T-cell (primary cell): Measurements from ENCODE around the gene IGFBP4. TPM values are rescaled to one million over a fixed set of nuclear protein-coding genes. Genes with fewer than 3 reads are reported as not detected.

Experiments used
- ATAC-seq, 4 experiments: fragments of 200-7000 bp in 3 of 4; fragments of 150-1000 bp in 1 of 4; cut with Tn5 transposase; replicated peaks in 1 of 4; 1 replicate in 3 of 4; 2 replicates in 1 of 4; pipeline ENCODE4 v1.10.0; 2021; ENCODE audit warnings: moderate library complexity in 3 of 4, mild to moderate bottlenecking in 2 of 4, moderate number of reproducible peaks in 1 of 4
- CTCF ChIA-PET, 2 donors: fragments of 300-600 bp; sonication (Branson Sonifier 250); formaldehyde crosslinking; loops; one replicate each; lab custom pipeline; 2022; ENCODE audit warnings: antibody characterized with exemption in 2 of 2; lab: Charles Lee
- POLR2A ChIA-PET, 2 donors: fragments of 300-600 bp; sonication (Branson Sonifier 250); formaldehyde crosslinking; loops; one replicate each; lab custom pipeline; 2022; ENCODE audit warnings: antibody characterized with exemption in 2 of 2; lab: Charles Lee
- DNase-seq, 35 experiments: peaks; one replicate each; pipeline versions ENCODE4 v3.0.0 to v3.0.0-alpha.2; 2013 to 2023
- H3K27ac ChIP-seq: one replicate; pipeline ENCODE4 v1.5.1; 2013; ENCODE audit warnings: low read length
- H3K27me3 ChIP-seq, 2 experiments: replicated peaks in 1 of 2; 1 replicate in 1 of 2; 2 replicates in 1 of 2; pipeline versions ENCODE4 v1.6.1 to v1.7.0; 2013; ENCODE audit warnings: low read length in 1 of 2, mixed read lengths in 1 of 2; ENCODE audit not compliant: control insufficient read depth in 2 of 2, insufficient read depth in 2 of 2; ENCODE audit errors: extremely low read depth in 1 of 2
- H3K36me3 ChIP-seq, 2 donors: 1 replicate in 1 of 2; 2 replicates in 1 of 2; pipeline versions ENCODE4 v1.6.1 to v1.7.0; 2013; ENCODE audit warnings: low read length in 1 of 2; ENCODE audit not compliant: control insufficient read depth in 2 of 2, insufficient read depth in 1 of 2; ENCODE audit errors: extremely low read depth in 1 of 2
- H3K4me1 ChIP-seq, 2 experiments: 1 replicate in 1 of 2; 2 replicates in 1 of 2; pipeline versions ENCODE4 v1.6.1 to v1.7.0; 2013; ENCODE audit warnings: low read length in 2 of 2, mixed read lengths in 1 of 2; ENCODE audit not compliant: insufficient read depth in 2 of 2, control insufficient read depth in 1 of 2; ENCODE audit errors: extremely low read depth in 1 of 2
- H3K4me3 ChIP-seq, 2 donors: 1 replicate in 1 of 2; 2 replicates in 1 of 2; pipeline versions ENCODE4 v1.5.1 to v1.7.0; 2013; ENCODE audit warnings: mild to moderate bottlenecking in 2 of 2, low read length in 1 of 2, moderate library complexity in 1 of 2; ENCODE audit not compliant: control insufficient read depth in 1 of 2; ENCODE audit errors: extremely low read depth in 1 of 2
- H3K9me3 ChIP-seq: 2 replicates; pipeline ENCODE4 v1.7.0; 2013
- H3K27ac Mint-ChIP-seq, 2 donors: one replicate each; pipeline ENCODE4 v1.8.0; 2020 to 2021; ENCODE audit warnings: mild to moderate bottlenecking in 2 of 2, mixed read lengths in 2 of 2
- H3K27me3 Mint-ChIP-seq, 2 donors: one replicate each; pipeline ENCODE4 v1.8.0; 2021 to 2022; ENCODE audit warnings: mixed read lengths in 2 of 2
- H3K36me3 Mint-ChIP-seq: one replicate; pipeline ENCODE4 v1.8.0; 2021; ENCODE audit warnings: mixed read lengths
- H3K4me1 Mint-ChIP-seq, 3 donors: one replicate each; pipeline ENCODE4 v1.8.0; 2020 to 2022; ENCODE audit warnings: mixed read lengths in 3 of 3, mild to moderate bottlenecking in 1 of 3
- H3K4me3 Mint-ChIP-seq, 3 donors: one replicate each; pipeline ENCODE4 v1.8.0; 2020 to 2022; ENCODE audit warnings: mild to moderate bottlenecking in 3 of 3, mixed read lengths in 3 of 3, moderate library complexity in 3 of 3
- H3K9me3 Mint-ChIP-seq, 3 donors: one replicate each; pipeline ENCODE4 v1.8.0; 2020 to 2022; ENCODE audit warnings: mixed read lengths in 3 of 3
- WGBS: methylation state at CpG from one replicate; pipeline ENCODE4 v1.1.5; 2013; ENCODE audit warnings: missing lambda C conversion rate; ENCODE audit not compliant: insufficient coverage; 5-methylcytosine and 5-hydroxymethylcytosine counted together
- total RNA-seq, 35 experiments: library from RNA in 6 of 35; stranded (reverse) in 6 of 35; fragments of 120-200 nt in 1 of 35; gene quantifications; one replicate each; pipeline versions ENCODE4 v1.2.1 to v1.2.4 and lab custom pipeline; 2013 to 2026

IGFBP4 gene
- total RNA-seq, 5 donors from 2014 or later (not counting 1 experiment from before 2014, with no cell fraction given) = 4.0 to 12.3 (median 11.3) TPM

DNA sequence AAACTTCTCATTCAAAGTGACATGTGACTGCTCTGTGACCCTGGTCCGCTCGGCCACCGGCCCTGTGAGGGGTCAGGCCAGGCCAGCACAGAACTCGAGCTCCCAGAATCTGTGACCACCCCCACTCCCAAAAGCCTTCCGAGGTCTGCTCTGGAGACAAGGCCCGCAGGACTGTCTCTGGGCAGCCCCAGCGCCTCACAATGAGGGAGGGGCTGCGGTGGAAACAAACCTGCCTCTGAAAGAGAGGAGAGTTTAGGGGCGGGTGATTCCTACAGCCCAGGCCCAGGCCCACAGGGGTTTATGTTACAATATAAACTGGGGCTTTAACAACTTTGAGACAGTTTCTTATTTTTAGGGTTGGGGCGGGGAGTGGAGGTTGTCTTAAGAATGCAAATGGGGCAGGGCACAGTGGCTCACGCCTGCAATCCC lies 19.9 kb downstream of the IGFBP4 start:
- Mint-ChIP-seq H3K27me3 (no peaks in the 10 kb centered on the region), H3K36me3 (no peaks in the 10 kb centered on the region), H3K4me3 (no peak overlapping the region), H3K4me1 (no peaks in the 10 kb centered on the region), H3K9me3 (no peaks in the 10 kb centered on the region), H3K27ac (no peak overlapping the region)
- Histone ChIP-seq H3K36me3 (no peaks in the 10 kb centered on the region), H3K4me3 (no peak overlapping the region), H3K9me3 (no peaks in the 10 kb centered on the region), H3K27ac (no peak overlapping the region), H3K27me3 (peaks cover 0 to 2% of the 10 kb centered on the region in 2 experiments), H3K4me1 (no peaks in the 10 kb centered on the region)
- ATAC-seq (no peak), DNase-seq (no peak)
- ChIA-PET POLR2A (interaction anchor here in 1 of 2 donors (0.5 kb wide), 1 partner anchor 1140 kb away, joined by 7 read pairs; no protein-coding TSS in a partner anchor), CTCF (no interaction called here)
- WGBS = 100% methylated on average over 3 of the region's 11 CpGs

DNA sequence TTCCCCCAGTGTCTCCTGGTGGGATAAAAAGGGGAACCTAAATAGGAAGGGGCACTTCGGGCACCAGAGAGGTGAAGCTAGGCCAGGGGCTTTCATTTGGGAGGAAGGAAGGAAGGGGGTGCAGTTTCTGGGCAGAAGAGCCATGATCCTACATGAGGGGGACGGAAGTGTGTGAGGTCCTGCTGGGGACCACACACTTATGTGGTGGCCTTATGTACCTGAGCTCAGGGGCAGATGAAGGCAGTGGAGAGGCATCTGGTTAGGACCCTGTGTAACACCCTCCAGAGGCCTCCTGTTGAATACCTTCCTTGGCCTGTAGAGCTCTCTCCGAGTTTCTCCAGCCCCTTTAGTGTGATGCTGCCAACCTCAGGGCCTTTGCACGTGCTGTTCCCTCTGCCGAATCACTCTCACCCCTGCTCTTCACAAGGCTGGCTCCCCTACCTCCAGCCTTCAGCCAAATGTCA lies 21.2 kb downstream of the IGFBP4 start:
- H3K36me3 ChIP-seq = no peaks in the 10 kb centered on the region
- no peak overlapping the region for H3K27ac Mint-ChIP-seq
- no peaks in the 10 kb centered on the region for H3K4me1 Mint-ChIP-seq
- no peaks in the 10 kb centered on the region for H3K36me3 Mint-ChIP-seq
- WGBS = 91% methylated on average over 5 of the region's 5 CpGs
- no peaks in the 10 kb centered on the region for H3K9me3 ChIP-seq
- H3K4me1 ChIP-seq = no peaks in the 10 kb centered on the region
- no peak overlapping the region for H3K4me3 Mint-ChIP-seq
- ChIA-PET POLR2A (no interaction called here), CTCF (interaction anchor here in 1 of 2 donors (0.6 kb wide), 1 partner anchor 8 kb away, joined by 3 read pairs; no protein-coding TSS in a partner anchor)
- ATAC-seq (no peak), DNase-seq (no peak)
- no peaks in the 10 kb centered on the region for H3K27me3 Mint-ChIP-seq
- no peak overlapping the region for H3K27ac ChIP-seq
- peaks cover 0 to 5% of the 10 kb centered on the region in 2 experiments for H3K27me3 ChIP-seq
- no peaks in the 10 kb centered on the region for H3K9me3 Mint-ChIP-seq
- H3K4me3 ChIP-seq = no peak overlapping the region

DNA sequence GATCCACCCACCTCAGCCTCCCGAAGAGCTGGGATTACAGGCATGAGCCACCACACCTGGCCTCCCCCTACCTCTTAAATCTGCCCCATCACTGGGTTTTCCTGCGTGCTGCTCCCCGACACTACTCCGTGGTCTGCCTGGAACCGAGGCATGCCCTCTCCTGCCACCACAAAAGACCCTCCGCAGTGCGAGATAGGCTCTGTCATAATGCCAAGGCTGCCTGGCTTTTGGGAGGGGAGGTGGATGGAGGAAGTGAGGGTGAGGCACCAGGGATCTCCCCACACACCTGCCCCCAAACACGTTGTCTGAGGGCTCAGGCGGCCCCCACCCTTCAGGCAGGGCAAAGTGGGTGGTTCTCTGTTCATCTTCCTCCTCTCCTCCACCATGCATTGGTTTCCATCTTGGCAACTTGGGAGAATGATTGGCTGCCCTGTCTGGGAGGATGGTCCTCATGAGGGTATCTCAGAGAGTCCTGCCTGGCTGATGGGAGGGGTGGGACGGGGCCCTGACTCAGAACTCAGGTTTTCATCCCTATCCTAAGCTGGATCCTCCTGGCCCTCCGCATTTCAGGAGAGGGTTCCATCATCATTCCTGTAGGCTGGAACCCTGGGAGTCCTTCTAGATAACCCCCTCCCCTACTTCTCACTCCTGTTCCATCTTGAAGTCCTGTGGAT lies 23.2 kb downstream of the IGFBP4 start:
- no peak overlapping the region for H3K4me3 ChIP-seq
- Mint-ChIP-seq H3K4me1 (no peaks in the 10 kb centered on the region), H3K36me3 (no peaks in the 10 kb centered on the region), H3K9me3 (no peaks in the 10 kb centered on the region), H3K27me3 (no peaks in the 10 kb centered on the region), H3K27ac (no peak overlapping the region), H3K4me3 (no peak overlapping the region)
- ATAC-seq = no peak
- H3K9me3 ChIP-seq = no peaks in the 10 kb centered on the region
- no peak overlapping the region for H3K27ac ChIP-seq
- WGBS = 53% methylated on average over 3 of the region's 11 CpGs
- no peaks in the 10 kb centered on the region for H3K4me1 ChIP-seq
- CTCF ChIA-PET = no interaction called here
- peaks cover 0 to 5% of the 10 kb centered on the region in 2 experiments for H3K27me3 ChIP-seq
- POLR2A ChIA-PET = interaction anchor here in 1 of 2 donors (0.6 kb wide), 1 partner anchor 304 kb away, joined by 3 read pairs; no protein-coding TSS in a partner anchor
- H3K36me3 ChIP-seq = no peaks in the 10 kb centered on the region
- DNase-seq = no peak

DNA sequence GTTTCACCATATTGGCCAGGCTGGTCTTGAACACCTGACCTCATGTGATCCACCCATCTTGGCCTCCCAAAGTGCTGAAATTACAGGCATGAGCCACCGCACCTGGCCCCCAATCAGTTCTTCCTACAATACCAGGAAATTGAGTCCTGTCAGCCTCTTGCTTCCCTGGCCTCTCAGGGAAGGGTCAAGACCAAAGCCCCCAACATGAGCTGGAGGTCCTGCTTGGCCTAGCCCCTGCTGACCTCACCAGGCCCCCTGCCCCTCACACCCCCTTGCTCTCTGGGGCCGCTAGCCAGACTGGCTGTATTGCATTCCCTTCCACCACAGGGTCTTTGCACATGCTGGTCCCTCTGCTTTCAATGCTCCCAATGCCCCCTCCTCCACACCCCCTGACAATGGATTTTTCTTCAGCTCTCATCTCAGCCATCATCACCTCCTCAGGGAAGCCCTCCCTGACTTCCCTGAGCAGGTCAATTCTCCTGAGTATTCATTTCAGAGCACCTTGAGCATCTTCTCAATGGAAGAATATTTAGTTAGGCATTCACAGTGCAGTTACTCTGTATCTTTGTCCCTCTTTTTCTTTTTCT lies 24.1 kb downstream of the IGFBP4 start:
- H3K9me3 ChIP-seq = no peaks in the 10 kb centered on the region
- ChIA-PET CTCF (interaction anchor here (0.6 to 1.1 kb wide), 2 partner anchors 9 to 66 kb away, joined by 3 to 12 read pairs; no protein-coding TSS in a partner anchor), POLR2A (interaction anchor here in 1 of 2 donors (0.6 kb wide), 1 partner anchor 665 kb away, joined by 4 read pairs; no protein-coding TSS in a partner anchor)
- Mint-ChIP-seq H3K9me3 (no peaks in the 10 kb centered on the region), H3K4me1 (no peaks in the 10 kb centered on the region), H3K27ac (no peak overlapping the region), H3K4me3 (no peak overlapping the region), H3K36me3 (no peaks in the 10 kb centered on the region), H3K27me3 (no peaks in the 10 kb centered on the region)
- no peak overlapping the region for H3K4me3 ChIP-seq
- H3K4me1 ChIP-seq = no peaks in the 10 kb centered on the region
- H3K27me3 ChIP-seq = peaks cover 0 to 5% of the 10 kb centered on the region in 2 experiments
- DNase-seq (no peak), ATAC-seq (no peak)
- no peak overlapping the region for H3K27ac ChIP-seq
- H3K36me3 ChIP-seq = no peaks in the 10 kb centered on the region
- 100% methylated on average over 1 of the region's 2 CpGs for WGBS

DNA sequence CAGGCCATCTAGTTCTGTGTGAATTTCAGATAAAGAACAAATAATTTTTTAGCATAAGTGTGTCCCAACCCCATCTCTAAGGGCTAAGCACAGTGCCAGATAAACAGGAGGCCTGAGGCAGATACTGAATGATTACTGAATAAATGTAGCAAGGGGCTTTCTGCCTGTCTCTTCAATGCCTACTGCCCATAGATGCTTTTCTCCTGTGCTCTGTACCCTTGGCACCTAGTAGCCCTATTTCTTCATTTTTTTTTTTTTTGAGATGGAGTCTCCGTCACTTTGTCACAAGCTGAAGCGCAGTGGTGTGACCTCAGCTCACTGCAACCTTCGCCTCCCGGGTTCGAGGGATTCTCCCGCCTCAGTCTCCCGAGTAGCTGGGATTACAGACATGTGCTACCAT lies 25.3 kb downstream of the IGFBP4 start:
- DNase-seq (no peak), ATAC-seq (no peak)
- no peaks in the 10 kb centered on the region for H3K9me3 Mint-ChIP-seq
- Histone ChIP-seq H3K9me3 (no peaks in the 10 kb centered on the region), H3K27me3 (peaks cover 0 to 5% of the 10 kb centered on the region in 2 experiments), H3K27ac (no peak overlapping the region), H3K4me1 (no peaks in the 10 kb centered on the region), H3K36me3 (no peaks in the 10 kb centered on the region), H3K4me3 (no peak overlapping the region)
- POLR2A ChIA-PET = interaction anchor here (0.6 to 0.7 kb wide), 3 partner anchors 53 to 816 kb away, joined by 3 to 4 read pairs (median 3); no protein-coding TSS in a partner anchor
- CTCF ChIA-PET = no interaction called here
- no peaks in the 10 kb centered on the region for H3K4me1 Mint-ChIP-seq
- no peaks in the 10 kb centered on the region for H3K36me3 Mint-ChIP-seq
- no peak overlapping the region for H3K4me3 Mint-ChIP-seq
- WGBS = 93% methylated on average over 7 of the region's 7 CpGs
- no peaks in the 10 kb centered on the region for H3K27me3 Mint-ChIP-seq
- no peak overlapping the region for H3K27ac Mint-ChIP-seq

DNA sequence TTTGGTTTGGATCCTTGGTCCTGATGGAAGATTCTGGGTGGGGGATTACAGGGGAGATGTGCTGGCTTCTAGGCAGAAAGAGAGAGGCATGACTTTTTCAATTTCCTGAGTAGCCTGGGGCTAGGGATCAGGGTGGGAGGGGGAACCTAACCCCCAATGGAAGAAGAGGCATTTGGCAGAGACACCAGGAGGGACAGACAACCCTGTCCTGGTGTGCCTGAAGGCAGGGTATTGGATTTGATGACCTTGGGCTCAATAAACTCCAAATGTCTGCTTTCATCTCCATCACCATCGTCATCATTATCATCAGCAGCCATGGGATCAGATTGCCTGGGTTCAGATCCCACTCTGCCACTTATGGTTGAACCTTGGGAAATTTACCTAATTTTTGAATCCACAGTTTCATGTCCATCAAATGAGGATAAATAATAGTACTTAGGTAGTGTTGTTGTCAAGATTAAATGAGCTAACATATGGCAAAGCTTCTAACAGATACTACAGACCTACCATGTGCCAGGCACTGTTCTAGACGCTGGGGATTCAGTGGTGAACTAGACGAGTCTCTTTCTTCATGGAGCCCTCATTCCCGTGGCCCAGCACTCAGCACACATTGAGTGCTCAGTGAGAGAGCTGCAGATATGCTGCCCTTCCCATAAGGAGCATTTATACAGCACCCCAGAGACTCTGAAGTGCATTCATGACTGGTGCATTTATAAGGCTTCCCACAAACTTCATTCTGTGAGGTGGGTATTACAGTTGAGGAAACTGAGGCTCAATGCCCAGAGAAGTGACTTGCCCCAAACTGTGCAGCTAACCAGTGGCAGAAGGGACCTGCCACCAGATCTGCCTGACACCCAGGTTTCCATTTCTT lies 26.8 kb downstream of the IGFBP4 start:
- Histone ChIP-seq H3K36me3 (no peaks in the 10 kb centered on the region), H3K4me1 (no peaks in the 10 kb centered on the region), H3K9me3 (no peaks in the 10 kb centered on the region), H3K4me3 (no peak overlapping the region), H3K27me3 (peaks cover 0 to 5% of the 10 kb centered on the region in 2 experiments), H3K27ac (no peak overlapping the region)
- Mint-ChIP-seq H3K4me3 (no peak overlapping the region), H3K27ac (no peak overlapping the region), H3K36me3 (no peaks in the 10 kb centered on the region), H3K9me3 (no peaks in the 10 kb centered on the region), H3K4me1 (no peaks in the 10 kb centered on the region), H3K27me3 (no peaks in the 10 kb centered on the region)
- WGBS = 74% methylated on average over 3 of the region's 4 CpGs
- CTCF ChIA-PET = interaction anchor here in 1 of 2 donors (0.5 to 2.0 kb wide), 2 partner anchors 63 to 238 kb away, joined by 3 to 6 read pairs; no protein-coding TSS in a partner anchor
- DNase-seq (no peak), ATAC-seq (no peak)
- POLR2A ChIA-PET = interaction anchor here in 1 of 2 donors (0.6 kb wide), 1 partner anchor 56 kb away, joined by 3 read pairs; no protein-coding TSS in a partner anchor
